Natural killer cell (primary cell): ENCODE data around the gene SUSD5. TPM values are rescaled to one million over a fixed set of nuclear protein-coding genes. Genes with fewer than 3 reads are reported as not detected.

Experiments used
- ATAC-seq, 3 donors: fragments of 150-1000 bp in 2 of 3; fragments of 200-7000 bp in 1 of 3; cut with Tn5 transposase; 1 replicate in 1 of 3; 2 replicates in 2 of 3; pipeline ENCODE4 v1.10.0; 2021; ENCODE audit warnings: mild to moderate bottlenecking in 2 of 3, moderate library complexity in 2 of 3
- DNase-seq, 2 donors: peaks; one replicate each; pipeline versions ENCODE4 v3.0.0 to v3.0.0-alpha.2; 2013 to 2021; ENCODE audit warnings: mixed read lengths in 1 of 2
- H3K27ac ChIP-seq: one replicate; pipeline ENCODE4 v1.5.1; 2013; ENCODE audit warnings: mild to moderate bottlenecking, low read length
- H3K27me3 ChIP-seq: one replicate; pipeline ENCODE4 v1.6.1; 2013; ENCODE audit warnings: low read length; ENCODE audit not compliant: control insufficient read depth, insufficient read depth
- H3K36me3 ChIP-seq: one replicate; pipeline ENCODE4 v1.6.1; 2013; ENCODE audit warnings: low read length; ENCODE audit not compliant: control insufficient read depth, insufficient read depth
- H3K4me1 ChIP-seq: one replicate; pipeline ENCODE4 v1.6.1; 2013; ENCODE audit warnings: low read length; ENCODE audit not compliant: control insufficient read depth, insufficient read depth
- H3K4me3 ChIP-seq: one replicate; pipeline ENCODE4 v1.5.1; 2013; ENCODE audit warnings: low read length
- H3K9me3 ChIP-seq: one replicate; pipeline ENCODE4 v1.6.1; 2013; ENCODE audit warnings: low read length; ENCODE audit not compliant: control insufficient read depth, insufficient read depth
- H3K27ac Mint-ChIP-seq, 2 donors: one replicate each; pipeline ENCODE4 v1.8.0; 2022; ENCODE audit warnings: mild to moderate bottlenecking in 2 of 2, mixed read lengths in 2 of 2, moderate library complexity in 1 of 2
- H3K27me3 Mint-ChIP-seq, 2 donors: one replicate each; pipeline ENCODE4 v1.8.0; 2022; ENCODE audit warnings: low read depth in 2 of 2, mixed read lengths in 2 of 2
- H3K36me3 Mint-ChIP-seq: one replicate; pipeline ENCODE4 v1.8.0; 2022; ENCODE audit warnings: mixed read lengths
- H3K4me1 Mint-ChIP-seq, 2 donors: one replicate each; pipeline ENCODE4 v1.8.0; 2022; ENCODE audit warnings: mixed read lengths in 2 of 2
- H3K4me3 Mint-ChIP-seq: one replicate; pipeline ENCODE4 v1.8.0; 2022; ENCODE audit warnings: mild to moderate bottlenecking, moderate library complexity, mixed read lengths
- H3K9me3 Mint-ChIP-seq, 2 donors: one replicate each; pipeline ENCODE4 v1.8.0; 2022; ENCODE audit warnings: mixed read lengths in 2 of 2
- CTCF ChIP-seq: fragments of 200-600 bp; IDR thresholded peaks from one replicate; pipeline ENCODE4 v1.8.0; 2022; ENCODE audit warnings: antibody characterized with exemption
- WGBS: methylation state at CpG from one replicate; pipeline ENCODE4 v1.1.7; 2013; ENCODE audit warnings: missing lambda C conversion rate; ENCODE audit not compliant: insufficient coverage; 5-methylcytosine and 5-hydroxymethylcytosine counted together
- intact Hi-C: fragments of 100-400 bp; cut with micrococcal nuclease; formaldehyde crosslinking; loops from one replicate; pipeline ENCODE4 v1.14.2; 2022
- total RNA-seq, 4 donors: library from RNA; stranded (reverse); fragments of 120-200 nt in 1 of 4; gene quantifications; one replicate each; pipeline versions ENCODE4 v1.2.3 to v1.2.4, GENCODE V29; 2013 to 2022

The SUSD5 gene
- total RNA-seq, 3 donors from 2014 or later (not counting 1 experiment from before 2014, with no cell fraction given) = not detected

- no peaks in the 10 kb centered on the region for H3K9me3 Mint-ChIP-seq
- H3K4me1 Mint-ChIP-seq = no peaks in the 10 kb centered on the region
- Histone ChIP-seq H3K27ac (no peak overlapping the region), H3K4me1 (no peaks in the 10 kb centered on the region), H3K4me3 (no peak overlapping the region), H3K27me3 (no peaks in the 10 kb centered on the region), H3K36me3 (no peaks in the 10 kb centered on the region), H3K9me3 (no peaks in the 10 kb centered on the region)
- no peak overlapping the region for H3K4me3 Mint-ChIP-seq
- TF ChIP-seq CTCF = no peak
- no peak for DNase-seq
- peaks cover 15 to 27% of the 10 kb centered on the region in 2 donors for H3K27me3 Mint-ChIP-seq
- WGBS = 83% methylated on average over 3 of the region's 3 CpGs
- H3K36me3 Mint-ChIP-seq = no peaks in the 10 kb centered on the region
- H3K27ac Mint-ChIP-seq = no peak overlapping the region
- ATAC-seq = no peak
- intact Hi-C loops = no loop called here
Observed at GRCh38 chr3:33159981-33160380, 58.6 kb downstream of the SUSD5 start.

- no peak for TF ChIP-seq CTCF
- intact Hi-C loops = no loop called here
- H3K27ac ChIP-seq = no peak overlapping the region
- peaks cover 15 to 27% of the 10 kb centered on the region in 2 donors for H3K27me3 Mint-ChIP-seq
- H3K4me1 Mint-ChIP-seq = no peaks in the 10 kb centered on the region
- no peak for ATAC-seq
- DNase-seq = no peak
- H3K36me3 Mint-ChIP-seq = no peaks in the 10 kb centered on the region
- H3K4me3 Mint-ChIP-seq = no peak overlapping the region
- 91% methylated on average over 3 of the region's 4 CpGs for WGBS
- H3K4me1 ChIP-seq = no peaks in the 10 kb centered on the region
- no peaks in the 10 kb centered on the region for H3K9me3 ChIP-seq
- no peak overlapping the region for H3K27ac Mint-ChIP-seq
- no peak overlapping the region for H3K4me3 ChIP-seq
- no peaks in the 10 kb centered on the region for H3K36me3 ChIP-seq
- no peaks in the 10 kb centered on the region for H3K27me3 ChIP-seq
- H3K9me3 Mint-ChIP-seq = no peaks in the 10 kb centered on the region
Observed at GRCh38 chr3:33159234-33159633, 59.4 kb downstream of the SUSD5 start.

- Mint-ChIP-seq H3K27ac (no peak overlapping the region), H3K27me3 (peaks cover 7 to 19% of the 10 kb centered on the region in 2 donors), H3K4me3 (no peak overlapping the region), H3K36me3 (no peaks in the 10 kb centered on the region), H3K9me3 (no peaks in the 10 kb centered on the region), H3K4me1 (no peaks in the 10 kb centered on the region)
- no peak for TF ChIP-seq CTCF
- no CpG with 5 or more reads among the region's 3 CpGs for WGBS
- Histone ChIP-seq H3K27ac (no peak overlapping the region), H3K4me1 (no peaks in the 10 kb centered on the region), H3K36me3 (no peaks in the 10 kb centered on the region), H3K9me3 (no peaks in the 10 kb centered on the region), H3K27me3 (no peaks in the 10 kb centered on the region), H3K4me3 (no peak overlapping the region)
- intact Hi-C loops = no loop called here
- ATAC-seq = no peak
- DNase-seq = no peak
Observed at GRCh38 chr3:33155301-33155700, 63.3 kb downstream of the SUSD5 start.

GRCh38 chr3:33153782-33154181 is 64.8 kb downstream of the SUSD5 start:
- Histone ChIP-seq H3K27ac (no peak overlapping the region), H3K36me3 (no peaks in the 10 kb centered on the region), H3K4me1 (no peaks in the 10 kb centered on the region), H3K4me3 (no peak overlapping the region), H3K27me3 (no peaks in the 10 kb centered on the region), H3K9me3 (no peaks in the 10 kb centered on the region)
- Mint-ChIP-seq H3K9me3 (no peaks in the 10 kb centered on the region), H3K27ac (no peak overlapping the region), H3K27me3 (peaks cover 3 to 13% of the 10 kb centered on the region in 2 donors), H3K4me3 (no peak overlapping the region), H3K4me1 (no peaks in the 10 kb centered on the region), H3K36me3 (no peaks in the 10 kb centered on the region)
- ATAC-seq (no peak), DNase-seq (no peak)
- 83% methylated on average over 4 of the region's 4 CpGs for WGBS
- intact Hi-C loops = no loop called here
- TF ChIP-seq CTCF = no peak
